DMS79 (cell line): ENCODE measurements around the gene SH3BP4.
A peak's percentile ranks its signal among the peaks of the same experiment; 100 is the strongest.

Experiments
- DNase-seq: peaks from one replicate; lab custom pipeline; 2025; lab: John Stamatoyannopoulos, UW

The SH3BP4 gene

DNA sequence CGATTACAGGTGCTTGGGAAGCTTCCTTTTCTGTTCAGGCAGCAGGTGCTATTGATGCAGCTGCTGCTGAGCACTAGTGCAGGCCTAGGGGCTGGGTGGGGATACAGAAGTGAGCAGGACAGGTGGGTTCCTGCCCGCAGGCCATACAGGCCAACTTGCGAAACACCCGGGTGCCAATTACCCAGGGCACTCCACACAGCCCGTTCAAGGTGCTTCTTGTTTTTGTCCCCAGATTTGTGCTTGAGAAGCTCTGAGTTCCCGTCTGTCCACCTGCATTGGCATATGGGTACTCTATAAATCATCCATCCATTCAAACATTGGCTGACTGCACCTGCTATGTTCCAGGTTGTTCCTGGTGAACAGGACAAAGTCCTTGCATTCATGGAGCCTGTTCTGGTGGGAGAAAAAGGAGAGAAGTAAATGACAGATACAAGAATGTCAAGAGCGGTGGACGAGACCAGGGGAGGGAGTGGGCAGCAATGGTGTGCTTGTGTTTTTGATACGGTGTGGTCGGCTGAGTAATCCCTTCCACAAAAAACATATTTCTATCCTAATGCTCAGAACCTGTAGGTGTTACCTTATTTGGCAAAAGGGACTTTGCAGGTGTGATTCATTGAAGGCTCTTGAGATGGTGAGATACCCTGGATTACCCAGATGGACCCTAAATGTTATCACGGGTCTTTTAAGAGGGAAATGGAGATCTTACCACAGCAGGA lies 31.4 kb downstream of the SH3BP4 start:
- peak; percentile 91 for DNase-seq

DNA sequence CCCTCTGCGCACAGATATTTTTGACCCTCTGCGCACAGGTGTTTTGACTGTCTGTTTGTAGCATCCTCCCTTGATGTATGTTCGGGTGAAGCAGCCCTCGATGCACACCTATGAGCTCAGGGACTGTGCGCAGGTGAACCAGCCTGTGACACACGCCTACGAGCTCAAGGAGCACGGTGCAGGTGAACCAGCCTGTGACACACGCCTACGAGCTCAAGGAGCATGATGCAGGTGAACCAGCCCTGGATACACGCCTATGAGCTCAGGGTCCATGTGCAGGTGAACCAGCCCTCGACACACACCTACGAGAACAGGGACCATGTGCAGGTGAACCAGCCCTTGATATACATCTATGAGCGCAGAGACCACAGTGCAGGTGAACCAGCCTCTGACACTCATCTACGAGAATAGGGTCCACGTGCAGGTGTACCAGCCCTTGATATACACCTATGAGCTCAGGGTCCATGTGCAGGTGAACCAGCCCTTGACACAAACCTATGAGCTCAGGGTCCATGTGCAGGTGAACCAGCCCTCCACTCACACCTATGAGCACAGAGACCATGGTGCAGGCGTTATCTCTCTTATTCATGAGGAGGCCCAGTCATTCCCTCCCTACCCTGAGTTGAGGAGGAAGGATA lies 33.9 kb downstream of the SH3BP4 start:
- no peak for DNase-seq

- DNase-seq: no peak
Measured at GRCh38 chr2:234986390-234986789, 34.6 kb downstream of the SH3BP4 start.

DNA sequence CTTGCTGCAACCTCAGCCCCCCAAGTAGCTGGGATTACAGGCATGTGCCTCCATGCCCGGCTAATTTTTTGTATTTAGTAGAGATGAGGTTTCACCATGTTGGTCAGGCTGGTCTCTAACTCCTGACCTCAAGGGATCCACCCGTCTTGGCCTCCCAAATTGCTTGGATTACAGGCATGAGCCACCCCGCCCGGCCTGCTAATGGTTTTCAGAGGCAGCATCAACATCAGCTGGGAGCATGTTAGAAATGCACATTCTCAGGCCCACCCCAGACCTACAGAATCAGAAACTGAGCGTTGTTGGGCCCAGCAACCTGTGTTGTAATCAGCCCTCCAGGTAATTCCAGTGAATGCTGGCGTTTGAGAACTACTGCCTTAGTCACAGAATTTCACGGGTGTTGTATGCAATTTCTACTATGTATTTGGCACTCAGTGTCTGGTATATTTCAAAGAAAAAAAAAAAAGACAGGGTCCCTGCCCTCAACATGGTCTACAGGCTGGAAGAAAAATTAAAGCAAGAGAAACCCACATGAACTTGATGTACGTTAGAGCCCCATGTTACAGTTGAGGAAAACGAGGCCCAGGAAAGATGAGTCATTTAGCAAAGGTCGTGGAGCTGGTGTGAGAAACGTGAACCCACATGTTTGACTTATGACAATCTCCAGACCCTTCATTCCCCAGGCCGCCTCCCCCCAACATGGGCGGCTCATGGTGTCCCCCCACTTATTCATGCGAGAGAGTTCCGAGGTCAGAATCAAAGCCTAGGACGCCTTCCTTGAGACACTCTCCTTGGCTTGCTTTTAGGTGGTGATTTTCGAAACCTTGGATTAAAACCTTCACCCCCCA lies 35.3 kb downstream of the SH3BP4 start:
- no peak for DNase-seq

- no peak for DNase-seq
Measured at GRCh38 chr2:234987754-234988153, 35.9 kb downstream of the SH3BP4 start.

GRCh38 chr2:234988491-234988890 lies 36.7 kb downstream of the SH3BP4 start:
- DNase-seq: no peak

DNA sequence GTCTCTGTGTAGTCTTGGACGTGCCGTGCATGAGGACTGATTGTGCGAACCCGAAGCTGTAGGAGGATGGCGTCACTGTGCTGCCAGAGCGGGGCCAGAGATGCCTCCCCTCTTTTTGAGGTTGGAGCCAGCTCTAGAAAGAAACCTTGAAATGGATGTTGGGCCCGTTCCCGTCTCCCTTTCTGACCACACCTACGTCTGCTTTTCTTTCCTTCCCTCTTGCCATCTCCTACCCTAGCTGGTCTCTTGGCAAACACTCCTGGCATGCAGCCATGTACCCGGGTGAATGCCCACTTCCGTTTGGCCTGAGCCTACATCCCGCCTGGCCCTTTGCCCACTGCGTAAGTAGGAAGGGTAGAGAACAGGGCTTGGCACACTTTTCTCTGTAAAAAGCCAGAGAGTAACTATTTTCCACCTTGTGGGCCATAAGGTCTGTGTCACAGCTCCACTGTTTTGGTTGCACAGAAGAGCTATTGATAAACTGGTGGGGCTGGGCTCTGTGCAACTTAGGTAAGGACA lies 37.4 kb downstream of the SH3BP4 start:
- peak; percentile 76 for DNase-seq

- no peak for DNase-seq
Measured at GRCh38 chr2:234990300-234990699, 38.5 kb downstream of the SH3BP4 start.

DNA sequence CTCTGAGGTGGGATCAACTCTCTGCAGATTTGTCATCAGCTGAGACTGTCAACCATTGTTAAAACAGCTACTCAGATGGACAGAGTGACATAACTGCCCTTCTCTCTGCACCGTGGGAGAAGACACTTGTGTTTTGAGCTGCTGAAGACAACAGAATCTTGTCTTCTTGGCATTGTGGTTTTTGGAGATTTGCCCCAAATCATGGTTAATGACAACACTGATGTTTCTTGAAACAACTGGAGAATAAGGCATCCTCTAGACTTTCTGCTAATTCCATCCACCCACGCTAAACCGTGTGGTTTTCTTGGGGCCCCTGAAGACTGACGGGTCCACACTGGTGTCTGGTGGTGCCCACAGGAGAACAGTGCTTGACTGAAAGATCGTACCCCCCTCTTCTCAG lies 39.5 kb downstream of the SH3BP4 start:
- DNase-seq: no peak

DNA sequence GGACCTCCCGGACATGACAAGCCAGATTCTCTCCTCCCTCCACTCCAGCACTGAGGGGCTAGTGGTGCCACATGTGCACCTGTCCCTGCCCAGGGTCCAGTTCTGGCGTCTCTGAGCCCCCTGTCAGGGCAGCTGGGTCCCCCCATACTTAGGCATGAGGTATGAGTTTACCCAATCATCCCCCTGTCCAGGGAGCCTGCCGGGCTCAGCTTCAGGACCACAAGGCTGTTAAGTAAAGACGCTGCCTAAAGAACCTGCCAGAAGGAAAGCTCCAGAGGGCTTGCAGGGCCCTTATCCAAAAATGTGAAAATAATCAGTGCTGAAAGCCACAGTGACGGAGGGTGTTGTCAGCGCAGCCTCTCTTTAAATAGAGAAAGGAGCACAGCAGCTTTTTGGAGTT lies 40.0 kb downstream of the SH3BP4 start:
- no peak for DNase-seq

GRCh38 chr2:234992196-234992595 lies 40.4 kb downstream of the SH3BP4 start:
- DNase-seq: no peak

- no peak for DNase-seq
Measured at GRCh38 chr2:234992624-234993349, 41.0 kb downstream of the SH3BP4 start.

- no peak for DNase-seq
Measured at GRCh38 chr2:234993541-234993981, 41.7 kb downstream of the SH3BP4 start.

DNA sequence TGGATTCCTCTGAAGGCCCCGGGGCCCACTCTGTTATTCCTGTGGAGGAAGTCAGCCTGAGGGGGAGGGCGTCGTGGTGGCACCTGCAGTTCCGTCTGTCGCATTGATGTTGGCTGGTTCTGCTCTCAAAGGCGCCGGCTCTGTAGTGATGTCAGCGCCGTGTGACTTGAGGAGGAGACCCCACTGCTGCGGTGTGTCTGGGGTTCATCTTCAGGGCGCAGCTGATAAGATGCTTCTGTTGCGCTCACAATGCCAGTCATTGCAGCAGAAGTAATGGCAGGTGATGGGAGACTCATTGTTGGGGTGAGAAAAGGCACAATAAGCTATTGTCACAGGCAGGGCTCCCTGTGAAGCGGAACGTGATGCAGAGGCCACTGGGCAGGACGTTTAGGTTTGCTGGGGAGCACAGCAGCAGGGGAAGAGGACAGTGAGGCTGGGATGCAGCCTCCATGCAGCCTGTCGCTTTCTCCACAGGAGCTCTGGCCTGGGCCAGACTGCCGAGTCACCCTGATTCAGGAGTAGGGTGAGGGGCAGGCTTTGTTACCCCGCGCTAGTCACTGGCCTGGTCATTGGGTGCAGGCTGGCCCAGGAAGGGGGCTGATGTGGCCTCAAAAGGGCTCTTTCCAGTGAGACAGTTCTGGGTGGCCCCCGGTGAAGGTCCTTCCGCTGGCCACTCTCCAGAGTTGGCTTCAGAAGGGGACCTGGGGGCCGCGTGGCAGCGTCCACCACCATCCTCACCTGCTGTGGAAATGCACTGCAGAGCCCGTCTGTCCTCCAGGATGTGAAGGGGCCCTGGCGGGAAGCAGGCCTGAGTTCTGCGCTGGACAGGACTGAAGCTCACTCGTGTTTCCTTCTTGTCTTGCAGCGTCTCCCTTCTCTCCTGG lies 42.9 kb downstream of the SH3BP4 start:
- DNase-seq: no peak

GRCh38 chr2:234995332-234996068 lies 43.7 kb downstream of the SH3BP4 start:
- DNase-seq: no peak

DNA sequence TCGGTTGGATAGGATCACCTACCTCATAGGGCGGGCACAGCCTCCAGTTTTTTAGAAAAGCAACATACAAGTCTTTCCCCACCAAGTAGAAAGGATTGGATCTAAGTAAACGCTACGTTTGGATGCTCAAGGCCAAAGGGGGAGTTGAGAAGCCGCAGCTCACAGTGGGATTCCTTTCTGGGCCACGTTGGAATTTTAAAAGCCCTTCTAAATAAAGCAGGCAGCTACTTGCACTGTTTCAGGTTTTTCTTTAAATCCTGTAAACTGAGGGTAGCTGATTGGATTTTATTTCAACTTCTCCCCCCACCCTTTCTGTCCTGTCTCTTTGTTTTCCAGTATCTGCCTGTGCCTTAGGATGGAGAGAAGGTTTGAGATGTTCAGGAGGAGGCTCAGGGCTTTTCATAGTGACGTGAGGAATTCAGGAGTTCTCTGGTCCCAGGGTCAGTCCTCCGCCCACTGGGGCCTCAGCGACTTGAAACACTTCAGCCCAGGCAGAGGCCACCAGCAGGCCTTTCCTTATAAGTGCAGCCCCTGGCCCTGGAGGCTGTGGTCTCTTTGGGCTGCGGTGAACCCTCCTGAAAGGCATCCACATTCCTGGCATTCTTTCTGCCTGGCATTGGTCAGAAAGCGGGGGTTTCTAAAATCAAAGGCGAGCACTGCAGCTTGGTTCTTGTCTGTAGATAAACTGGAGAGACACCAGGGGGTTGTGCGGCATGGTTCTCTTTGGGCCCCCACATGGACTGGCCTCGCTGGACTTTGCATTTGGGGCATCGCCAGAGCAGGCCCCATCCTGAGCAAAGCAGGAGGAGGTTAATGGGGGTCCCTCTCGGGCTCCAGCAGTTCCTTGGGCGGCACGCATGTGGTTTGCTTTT lies 44.5 kb downstream of the SH3BP4 start:
- no peak for DNase-seq

GRCh38 chr2:234996941-234997270 lies 45.1 kb downstream of the SH3BP4 start:
- no peak for DNase-seq

DNA sequence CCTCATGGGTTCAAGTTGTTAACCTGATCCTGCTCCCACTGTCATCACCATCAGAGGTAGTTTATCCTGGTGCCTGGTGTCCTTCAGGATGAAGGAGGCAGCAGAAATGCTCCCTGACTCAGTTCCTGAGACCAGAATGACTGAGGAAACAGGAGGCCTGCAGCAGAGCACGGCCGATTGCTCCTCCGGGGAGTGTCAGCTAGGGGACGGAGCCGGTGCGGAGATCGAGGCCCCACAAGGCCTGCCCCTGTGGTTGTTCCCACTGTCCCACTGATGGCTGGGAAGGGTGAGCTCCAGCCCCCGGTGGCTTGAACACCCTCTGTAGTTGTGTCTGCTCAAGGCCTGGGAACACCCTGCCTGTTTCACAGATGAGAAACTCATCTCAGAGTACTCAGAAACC lies 45.6 kb downstream of the SH3BP4 start:
- no peak for DNase-seq
